K562 (cell line): Measurements from ENCODE around the gene COL5A1. TPM values are rescaled to one million over a fixed set of nuclear protein-coding genes. Genes with fewer than 3 reads are reported as not detected.

Experiments
- ARID4B ChIP-seq: sonication (generic); formaldehyde crosslinking; IDR thresholded peaks from 2 replicates; pipeline ENCODE4 v1.8.0; 2022; ENCODE audit warnings: mild to moderate bottlenecking, missing genetic modification reagents
- HNRNPLL ChIP-seq: fragments of 200-400 bp; formaldehyde crosslinking; IDR thresholded peaks from 2 replicates; pipeline ENCODE4 v1.6.1; 2017; ENCODE audit warnings: low read length, low read depth, mild to moderate bottlenecking; ENCODE audit not compliant: poor library complexity, severe bottlenecking
- MEIS2 ChIP-seq: fragments of 450-650 bp; IDR thresholded peaks from 2 replicates; pipeline ENCODE4 v1.6.1; 2014; ENCODE audit warnings: mild to moderate bottlenecking; ENCODE audit not compliant: partially characterized antibody
- PML ChIP-seq: IDR thresholded peaks from 2 replicates; pipeline ENCODE4 v1.6.1; 2012; ENCODE audit warnings: low read length, inconsistent platforms
- PURB ChIP-seq: sonication (generic); formaldehyde crosslinking; IDR thresholded peaks from 2 replicates; pipeline ENCODE4 v1.9.0; 2021; ENCODE audit warnings: low read depth, mild to moderate bottlenecking, missing genetic modification reagents
- SMAD4 ChIP-seq: fragments of 250-450 bp; sonication (Bioruptor Pico); conservative IDR thresholded peaks from 2 replicates; pipeline ENCODE4 v1.8.0; 2021; ENCODE audit warnings: inconsistent platforms, mild to moderate bottlenecking, moderate library complexity
- TAF15 ChIP-seq: fragments of 200-400 bp; formaldehyde crosslinking; IDR thresholded peaks from 2 replicates; pipeline ENCODE4 v1.6.1; 2017; ENCODE audit warnings: mild to moderate bottlenecking, low read depth, low read length, moderate library complexity
- XRCC3 ChIP-seq: fragments of 450-650 bp; IDR thresholded peaks from 2 replicates; pipeline ENCODE4 v1.6.1; 2017; ENCODE audit warnings: mild to moderate bottlenecking, moderate library complexity
- YBX1 ChIP-seq: fragments of 450-650 bp; IDR thresholded peaks from 2 replicates; pipeline ENCODE4 v1.7.1; 2016; ENCODE audit warnings: mild to moderate bottlenecking
- ZNF280A ChIP-seq: fragments of 450-650 bp; IDR thresholded peaks from 2 replicates; pipeline ENCODE4 v1.6.1; 2018; ENCODE audit warnings: mild to moderate bottlenecking, low read depth; ENCODE audit not compliant: partially characterized antibody
- ZNF830 ChIP-seq: fragments of 250-450 bp; sonication (Bioruptor Pico); IDR thresholded peaks from 2 replicates; pipeline ENCODE4 v1.5.0; 2021; ENCODE audit warnings: mild to moderate bottlenecking
- polyA plus RNA-seq, 8 experiments: library from polyadenylated mRNA; depleted of rRNA in 4 of 8; stranded (reverse) in 5 of 8; unstranded in 3 of 8; fragments of >200 nt; fragmentation: Nextera tagmentation in 2 of 8; fragmentation: Illumina TruSeq in 1 of 8; extraction: Ambion mirVana in 2 of 8; extraction: Trizol in 1 of 8; gene quantifications; 2 replicates each; pipeline versions ENCODE4 v1.2.1 to v1.2.3, GENCODE V29; 2011 to 2014; ENCODE audit warnings: inconsistent platforms in 1 of 8, missing spikeins in 1 of 8
- total RNA-seq, 7 experiments: library from RNA; depleted of rRNA in 6 of 7; stranded (reverse); fragments of >200 nt in 6 of 7; fragmentation: Illumina TruSeq in 2 of 7; extraction: Trizol in 2 of 7; gene quantifications; 2 replicates each; pipeline versions ENCODE4 v1.2.1 to v1.2.3, GENCODE V29; 2011 to 2021; ENCODE audit warnings: low replicate concordance in 1 of 7
- TF ChIP-seq, protein P1 (sequence below): sonication (generic); formaldehyde crosslinking; IDR thresholded peaks from 2 replicates; pipeline ENCODE4 v1.8.0; 2022; ENCODE audit warnings: mild to moderate bottlenecking, missing genetic modification reagents, borderline replicate concordance
- TF ChIP-seq, protein P2 (sequence below): fragments of 200-800 bp; sonication (Bioruptor generic); IDR thresholded peaks from 2 replicates; pipeline ENCODE4 v1.6.1; 2017; ENCODE audit warnings: missing genetic modification characterization, missing compliant biosample characterization

COL5A1 gene
- total and polyA plus RNA-seq, 9 of the 15 experiments (the other 6 are each of a cell fraction or from before 2014, with no cell fraction given): under 0.01 to 0.13 (median 0.04) TPM; not detected in 6

GRCh38 chr9:134712243-134712642 lies 70.6 kb downstream of the COL5A1 start (continued):
- TF ChIP-seq ZNF280A (no peak), MEIS2 (no peak), XRCC3 (no peak), HNRNPLL (no peak), SMAD4 (CRISPR knock-in tag) (no peak), ZNF830 (CRISPR knock-in tag) (no peak), PURB (no peak), ARID4B (CRISPR knock-in tag) (no peak), TAF15 (no peak), YBX1 (no peak), PML (no peak)
- TF ChIP-seq, protein P1, sequence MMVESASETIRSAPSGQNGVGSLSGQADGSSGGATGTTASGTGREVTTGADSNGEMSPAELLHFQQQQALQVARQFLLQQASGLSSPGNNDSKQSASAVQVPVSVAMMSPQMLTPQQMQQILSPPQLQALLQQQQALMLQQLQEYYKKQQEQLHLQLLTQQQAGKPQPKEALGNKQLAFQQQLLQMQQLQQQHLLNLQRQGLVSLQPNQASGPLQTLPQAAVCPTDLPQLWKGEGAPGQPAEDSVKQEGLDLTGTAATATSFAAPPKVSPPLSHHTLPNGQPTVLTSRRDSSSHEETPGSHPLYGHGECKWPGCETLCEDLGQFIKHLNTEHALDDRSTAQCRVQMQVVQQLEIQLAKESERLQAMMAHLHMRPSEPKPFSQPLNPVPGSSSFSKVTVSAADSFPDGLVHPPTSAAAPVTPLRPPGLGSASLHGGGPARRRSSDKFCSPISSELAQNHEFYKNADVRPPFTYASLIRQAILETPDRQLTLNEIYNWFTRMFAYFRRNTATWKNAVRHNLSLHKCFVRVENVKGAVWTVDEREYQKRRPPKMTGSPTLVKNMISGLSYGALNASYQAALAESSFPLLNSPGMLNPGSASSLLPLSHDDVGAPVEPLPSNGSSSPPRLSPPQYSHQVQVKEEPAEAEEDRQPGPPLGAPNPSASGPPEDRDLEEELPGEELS: no peak
- TF ChIP-seq, protein P2, sequence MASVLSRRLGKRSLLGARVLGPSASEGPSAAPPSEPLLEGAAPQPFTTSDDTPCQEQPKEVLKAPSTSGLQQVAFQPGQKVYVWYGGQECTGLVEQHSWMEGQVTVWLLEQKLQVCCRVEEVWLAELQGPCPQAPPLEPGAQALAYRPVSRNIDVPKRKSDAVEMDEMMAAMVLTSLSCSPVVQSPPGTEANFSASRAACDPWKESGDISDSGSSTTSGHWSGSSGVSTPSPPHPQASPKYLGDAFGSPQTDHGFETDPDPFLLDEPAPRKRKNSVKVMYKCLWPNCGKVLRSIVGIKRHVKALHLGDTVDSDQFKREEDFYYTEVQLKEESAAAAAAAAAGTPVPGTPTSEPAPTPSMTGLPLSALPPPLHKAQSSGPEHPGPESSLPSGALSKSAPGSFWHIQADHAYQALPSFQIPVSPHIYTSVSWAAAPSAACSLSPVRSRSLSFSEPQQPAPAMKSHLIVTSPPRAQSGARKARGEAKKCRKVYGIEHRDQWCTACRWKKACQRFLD: no peak
